Stimulated activated CD8-positive, alpha-beta memory T cell treated with anti-CD3 and anti-CD28 coated beads, Interleukin-12 subunit alpha, Interleukin-12 subunit beta, amount 100 ng/mL, for 4 hours (primary cell): ENCODE results near the gene HSD11B2.

ENCODE experiments used
- DNase-seq: peaks from one replicate; pipeline ENCODE4 v3.0.0-alpha.2; 2020; ENCODE audit warnings: low read depth

Gene HSD11B2

GRCh38 chr16:67451704-67452435, 20.9 kb downstream of the HSD11B2 start:
- no peak for DNase-seq

GRCh38 chr16:67454104-67454503, 23.2 kb downstream of the HSD11B2 start:
- DNase-seq, result no peak

DNA sequence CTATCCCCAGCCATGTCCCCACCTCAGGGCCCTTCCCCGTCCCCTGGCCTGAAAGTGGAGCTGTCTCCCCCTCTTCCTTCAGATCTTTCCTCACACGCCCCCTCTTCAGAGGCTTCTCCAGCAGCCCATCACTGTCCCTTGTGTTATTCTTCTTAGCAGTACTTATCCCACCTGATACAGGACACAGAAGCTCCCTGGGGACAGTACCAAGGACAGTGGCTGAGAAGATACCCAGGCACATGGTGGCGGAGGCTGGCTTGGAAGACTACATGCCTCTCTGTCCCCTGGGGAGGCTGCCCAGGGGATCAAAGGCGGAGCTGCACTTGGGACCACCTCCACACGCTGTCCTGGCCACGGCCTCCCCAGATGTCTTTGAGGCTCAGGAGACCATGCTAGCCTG, 23.9 kb downstream of the HSD11B2 start:
- DNase-seq, result no peak

DNA sequence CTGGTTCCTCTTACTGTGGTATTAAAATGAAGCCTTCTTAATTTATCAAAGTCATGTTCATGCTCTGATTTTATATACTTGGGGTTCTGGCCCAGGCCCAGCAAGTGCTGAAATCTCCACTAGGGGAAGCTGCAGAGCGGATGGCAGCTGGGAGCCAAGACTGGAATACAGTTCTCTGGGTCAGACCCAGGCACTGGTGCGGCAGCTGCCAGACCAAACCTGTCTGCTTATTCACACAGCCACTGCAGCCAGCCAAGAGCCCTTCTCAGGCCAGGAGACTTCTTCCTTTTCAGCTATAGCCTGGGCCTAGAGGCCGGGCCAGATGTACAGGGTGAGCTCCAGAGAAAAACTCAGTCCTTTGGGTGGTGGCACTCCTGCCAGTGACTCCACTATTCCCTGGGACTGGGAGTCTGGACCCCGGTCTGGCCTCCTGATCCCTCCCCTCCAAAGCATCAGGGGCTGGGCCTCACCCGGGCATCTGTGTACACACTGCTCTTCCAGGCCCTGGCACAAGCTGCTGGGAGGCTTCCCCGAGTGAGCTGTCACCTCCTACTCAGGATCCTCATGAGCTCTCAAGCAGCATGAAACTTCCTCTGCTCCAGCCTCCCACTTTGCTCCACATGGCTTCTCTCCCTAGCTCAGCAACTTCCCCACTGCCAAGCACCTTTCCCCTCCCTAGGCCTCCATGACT, 25.6 kb downstream of the HSD11B2 start:
- DNase-seq, result no peak

DNA sequence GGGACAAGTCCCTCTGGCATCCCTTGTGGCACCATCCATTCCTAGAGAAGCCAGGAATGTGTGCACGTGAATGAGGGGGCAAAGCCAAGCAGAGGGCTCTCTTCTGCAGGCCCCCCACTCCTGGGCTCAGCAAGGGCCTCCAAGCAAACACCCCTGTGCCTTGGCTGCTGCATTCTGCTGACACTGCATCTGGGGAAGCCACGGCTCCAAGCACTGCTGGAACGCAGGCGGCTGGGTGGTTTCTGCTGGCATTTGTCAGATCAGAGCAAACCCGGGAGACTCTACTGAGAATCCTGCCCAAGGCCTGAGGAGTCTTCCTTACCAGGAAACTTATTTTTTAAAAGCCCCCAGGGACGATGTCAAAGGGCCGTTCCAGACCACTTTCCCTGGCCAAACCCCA, 26.7 kb downstream of the HSD11B2 start:
- no peak for DNase-seq

GRCh38 chr16:67458121-67458641, 27.3 kb downstream of the HSD11B2 start:
- no peak for DNase-seq

- no peak for DNase-seq
Observed at GRCh38 chr16:67459066-67459860, 28.3 kb downstream of the HSD11B2 start.

GRCh38 chr16:67459861-67460150, 28.9 kb downstream of the HSD11B2 start:
- no peak for DNase-seq

DNA sequence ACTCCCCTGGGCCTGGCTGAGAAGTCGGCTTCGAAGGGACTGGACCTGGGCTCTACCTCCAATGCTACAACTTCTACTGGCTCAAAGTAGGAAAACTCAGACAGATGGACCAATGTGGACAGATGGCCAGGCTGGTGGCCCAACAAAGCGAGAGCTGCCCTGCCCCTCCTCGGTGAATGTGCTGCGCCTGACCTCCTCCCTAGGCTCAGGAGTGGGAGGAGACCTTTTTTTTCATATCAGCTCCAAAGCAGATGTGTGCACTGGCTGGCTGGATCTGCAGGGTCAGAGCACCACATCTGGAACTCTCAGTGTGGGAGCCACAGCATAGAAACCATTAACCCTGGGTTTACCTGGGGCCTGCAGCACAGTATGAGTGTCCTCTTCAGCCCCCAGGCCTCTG, 29.2 kb downstream of the HSD11B2 start:
- no peak for DNase-seq

DNA sequence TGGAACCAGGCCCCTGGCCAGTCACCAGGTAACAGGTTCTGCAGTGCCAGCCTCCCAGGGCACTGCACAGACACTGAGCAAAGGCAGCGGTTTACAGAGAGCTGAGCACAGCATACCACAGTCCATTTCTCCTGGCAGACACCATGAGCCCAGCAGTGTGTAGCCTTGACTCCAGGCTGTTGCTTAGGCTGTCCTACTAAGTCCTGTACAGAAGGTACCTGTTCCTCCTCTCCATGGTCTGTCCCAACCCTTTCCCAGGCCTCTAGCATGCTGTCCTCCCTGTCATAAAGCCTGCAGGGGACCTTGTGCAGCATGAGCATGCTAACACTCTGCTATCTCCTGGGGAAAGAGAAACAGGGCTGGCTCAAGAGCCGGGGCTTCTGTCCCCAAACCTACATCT, 30.0 kb downstream of the HSD11B2 start:
- no peak for DNase-seq

DNA sequence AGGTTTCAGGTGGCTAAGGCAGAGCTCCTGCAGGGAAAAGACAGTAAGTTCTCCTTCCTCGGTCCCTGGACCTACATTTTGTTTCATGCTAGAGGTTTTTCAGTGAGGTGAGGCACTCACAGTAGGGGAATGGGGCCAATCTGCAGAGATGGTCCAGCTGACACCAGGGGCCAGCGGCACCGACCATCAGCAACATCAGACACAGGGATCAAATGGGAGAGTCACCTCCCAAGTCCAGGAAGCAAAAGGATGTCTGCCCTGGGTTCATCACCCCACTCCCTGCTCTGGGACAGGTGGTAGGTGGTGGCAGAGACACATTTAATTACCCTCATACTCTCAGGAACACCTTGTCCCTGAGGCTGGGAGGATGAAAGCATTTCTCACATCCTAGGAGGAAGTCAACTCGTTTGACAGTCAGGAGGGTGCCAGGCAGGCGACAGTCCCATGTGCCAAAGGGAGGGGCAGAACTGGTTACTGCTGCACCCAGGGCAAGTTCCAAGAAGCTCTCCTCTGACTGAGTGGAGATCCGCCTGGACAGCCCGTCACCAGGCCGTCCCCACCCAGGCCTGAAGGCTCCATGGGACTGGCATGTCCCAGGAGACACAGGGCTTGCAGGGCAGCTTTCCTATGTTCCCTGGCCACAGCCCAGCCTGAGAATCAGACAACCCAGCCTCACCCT, 30.8 kb downstream of the HSD11B2 start:
- no peak for DNase-seq

DNA sequence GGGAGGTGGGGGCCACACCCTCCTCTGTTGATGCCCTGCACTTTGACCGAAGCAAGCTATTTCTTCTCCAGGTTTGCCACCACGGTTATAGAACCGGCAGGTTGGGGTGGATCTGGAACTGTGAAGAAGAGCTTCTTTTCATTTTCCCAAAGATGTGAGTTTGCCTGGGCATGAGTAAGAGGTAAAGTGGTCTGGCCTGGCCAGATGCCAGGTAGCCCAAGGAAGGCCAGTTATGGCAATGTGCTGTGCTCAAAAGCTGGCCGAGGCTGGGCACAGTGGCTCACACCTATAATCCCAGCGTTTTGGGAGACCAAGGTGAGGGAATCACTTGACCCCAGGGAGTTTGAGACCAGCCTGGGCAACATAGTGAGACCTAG, 31.3 kb downstream of the HSD11B2 start:
- DNase-seq, result no peak

DNA sequence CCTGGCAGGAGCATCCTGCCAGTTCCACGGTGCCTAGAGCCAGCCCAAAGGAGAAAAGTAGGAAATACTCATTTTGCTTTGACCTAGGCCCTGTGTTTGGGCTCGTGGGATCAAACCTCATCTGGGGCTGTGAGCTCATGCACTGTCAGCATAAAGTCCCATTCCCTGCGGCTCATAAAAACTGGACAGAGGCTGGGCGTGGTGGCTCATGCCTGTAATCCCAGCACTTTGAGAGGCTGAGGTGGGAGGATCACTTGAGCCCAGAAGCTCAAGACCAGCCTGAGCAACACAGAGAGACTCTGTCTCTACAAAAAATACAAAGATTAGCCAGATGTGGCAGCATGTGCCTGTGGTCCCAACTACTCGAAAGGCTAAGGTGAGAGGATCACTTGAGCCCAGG, 32.1 kb downstream of the HSD11B2 start:
- no peak for DNase-seq

GRCh38 chr16:67463691-67464090, 32.8 kb downstream of the HSD11B2 start:
- no peak for DNase-seq

DNA sequence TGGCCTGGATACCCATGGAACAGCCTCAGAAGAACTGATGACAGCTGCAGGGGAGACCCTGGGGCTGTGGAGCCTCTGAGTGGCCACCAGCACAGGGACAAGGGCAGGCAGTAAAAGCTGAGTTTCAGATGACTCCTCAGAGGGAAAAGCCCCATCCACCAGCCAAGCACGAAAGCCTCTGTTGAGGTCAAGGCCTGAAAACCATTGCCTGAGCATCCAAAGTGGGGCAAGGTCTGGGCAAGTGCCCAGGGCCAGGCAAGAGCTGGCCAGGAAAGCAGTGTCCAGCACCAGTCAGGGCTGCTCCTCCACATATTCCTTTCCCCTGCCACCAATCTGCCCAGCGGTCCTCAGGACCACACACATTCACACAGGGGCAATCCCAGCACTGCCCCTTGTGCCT, 33.6 kb downstream of the HSD11B2 start:
- no peak for DNase-seq

DNA sequence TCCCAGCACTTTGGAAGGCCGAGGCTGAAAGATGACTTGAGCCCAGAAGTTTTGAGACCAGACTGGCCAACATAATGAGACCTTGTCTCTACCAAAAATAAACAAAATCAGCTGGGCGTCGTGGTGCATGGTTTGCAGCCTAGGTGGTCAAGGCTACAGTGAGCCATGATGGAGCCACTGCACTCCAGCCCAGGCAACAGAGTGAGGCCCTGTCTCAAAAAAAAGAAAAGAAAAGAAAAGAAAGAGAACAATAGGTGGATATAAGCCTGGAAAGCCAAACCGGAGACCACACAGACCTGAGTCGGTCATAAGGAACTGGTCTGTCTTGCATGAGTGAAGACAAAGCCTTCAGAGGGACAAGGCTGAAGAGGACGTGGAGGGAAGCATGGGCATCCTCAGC, 35.7 kb downstream of the HSD11B2 start:
- DNase-seq, result no peak

- no peak for DNase-seq
Observed at GRCh38 chr16:67468731-67469130, 37.8 kb downstream of the HSD11B2 start.

DNA sequence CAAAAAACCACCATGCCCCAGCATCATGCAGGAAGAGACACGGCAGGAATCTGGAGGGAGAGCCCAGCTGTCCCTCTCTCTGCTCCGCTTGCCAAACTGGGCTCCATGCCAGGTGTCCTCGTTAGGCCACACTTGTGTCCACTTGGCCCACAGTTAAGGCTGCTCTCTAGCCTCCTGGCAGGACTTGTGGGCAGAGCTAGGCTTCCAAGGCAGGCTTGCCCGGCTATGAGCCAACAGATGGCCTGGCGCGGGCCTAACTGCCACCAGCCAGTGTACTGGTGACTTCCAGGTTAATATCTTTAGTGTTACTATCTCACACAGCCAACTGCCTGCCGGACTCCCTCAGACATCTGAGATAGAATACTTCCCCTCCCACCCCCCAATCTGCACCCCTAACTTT, 39.4 kb downstream of the HSD11B2 start:
- DNase-seq, result no peak

DNA sequence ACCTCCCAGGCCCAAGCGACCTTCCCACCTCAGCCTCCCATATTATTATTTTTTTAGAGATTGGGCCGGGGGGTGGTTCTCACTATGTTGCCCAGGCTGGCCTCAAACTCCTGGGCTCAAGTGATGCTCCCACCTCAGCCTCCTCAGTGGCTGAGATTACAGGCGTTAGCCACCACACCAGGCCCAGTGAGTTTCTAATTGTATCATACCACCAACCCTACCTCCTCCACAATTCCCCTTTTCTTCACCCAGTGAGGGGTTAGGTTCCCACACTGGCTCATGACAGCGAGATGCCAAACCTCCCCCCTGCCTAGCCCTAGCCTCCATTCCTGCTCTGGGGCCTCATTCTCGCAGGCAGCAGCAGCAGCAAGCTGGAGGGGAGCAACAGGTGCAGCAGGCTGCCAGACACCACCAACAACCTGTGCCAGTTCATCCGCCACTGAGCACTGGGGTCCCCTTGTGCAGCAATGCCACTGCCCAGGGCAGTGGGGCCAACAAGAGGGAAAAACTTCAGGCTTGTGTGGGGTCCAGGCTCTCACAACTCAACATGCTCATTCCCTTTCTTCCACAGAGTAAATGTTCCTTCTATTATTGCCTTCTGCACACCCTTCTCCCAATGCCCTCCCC, 41.0 kb downstream of the HSD11B2 start:
- no peak for DNase-seq

DNA sequence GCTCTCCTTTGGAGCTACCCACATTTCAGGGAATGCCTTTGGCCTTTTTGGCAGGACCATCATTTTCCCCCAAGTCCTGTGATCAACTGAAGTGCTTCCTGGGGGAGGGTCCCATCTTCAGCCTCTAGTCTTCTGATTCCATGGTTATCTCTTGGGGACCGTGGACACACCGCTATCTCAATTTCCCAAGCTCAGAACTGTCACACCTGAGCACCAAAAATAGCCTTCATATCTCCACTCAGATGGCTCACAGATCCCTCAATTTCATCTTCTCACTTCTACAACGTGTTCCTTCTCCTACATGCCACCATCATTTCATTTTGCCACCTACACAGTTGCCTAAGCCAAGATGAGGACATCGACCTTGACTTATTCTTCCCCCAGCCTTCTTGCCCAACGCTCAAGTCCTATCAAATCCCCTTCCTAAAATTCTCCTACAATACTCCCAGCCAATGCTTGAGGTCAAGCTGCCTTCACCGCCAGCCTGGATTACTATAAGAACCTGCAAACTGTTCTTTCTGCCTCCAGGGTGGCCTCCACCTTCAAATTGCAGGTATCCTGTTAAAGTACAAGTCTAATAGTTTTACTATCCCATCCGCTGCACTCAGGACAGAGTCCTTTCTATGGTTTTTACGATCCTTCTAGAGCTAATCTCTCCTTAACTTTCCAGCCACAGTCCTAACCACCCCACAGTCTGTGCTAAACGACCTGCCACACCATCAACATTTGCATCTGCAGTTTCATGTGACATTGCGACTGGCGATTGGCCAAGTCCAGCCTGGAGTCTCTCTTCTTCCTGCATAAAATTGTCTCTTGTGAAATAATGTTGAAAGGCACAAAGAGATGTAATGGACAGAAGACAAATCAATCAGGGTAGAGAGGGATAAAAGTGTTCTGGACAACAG, 43.9 kb downstream of the HSD11B2 start:
- no peak for DNase-seq

GRCh38 chr16:67477960-67478554, 47.1 kb downstream of the HSD11B2 start:
- DNase-seq, result no peak
